HCT116 (cell line): ENCODE data around the gene ABCD1. TPM values are rescaled to one million over a fixed set of nuclear protein-coding genes. Genes with fewer than 3 reads are reported as not detected.

Experiments used
- ATAC-seq: fragments of 200-7000 bp; cut with Tn5 transposase; 2 replicates; pipeline ENCODE4 v1.9.1; 2020; ENCODE audit warnings: mild to moderate bottlenecking, moderate library complexity
- BruUV-seq: library from RNA; stranded (reverse); fragments of 400-500 nt; replicated peaks from 2 replicates; lab custom pipeline; 2021; lab: Mats Ljungman, UMichigan
- CTCF ChIA-PET: fragments of 300-600 bp; sonication (Branson Sonifier 250); formaldehyde crosslinking; loops from one replicate; lab custom pipeline; 2021; ENCODE audit warnings: antibody characterized with exemption; lab: Charles Lee
- POLR2A ChIA-PET: fragments of 300-600, 350-600 bp; sonication (Branson Sonifier 250); formaldehyde crosslinking; loops from one replicate; lab custom pipeline; 2021; ENCODE audit warnings: antibody characterized with exemption; lab: Charles Lee
- RAD21 ChIA-PET, 2 experiments: fragments of 300-600 bp; sonication (Branson Sonifier 250); formaldehyde crosslinking; loops; one replicate each; lab custom pipeline; 2023; ENCODE audit warnings: low total read pairs in 2 of 2; ENCODE audit not compliant: uncharacterized antibody in 2 of 2, unreplicated experiment in 2 of 2, low non-redundant PET in 1 of 2; lab: Charles Lee
- DNase-seq: peaks from one replicate; pipeline ENCODE4 v3.0.0-alpha.2; 2010; ENCODE audit warnings: low read depth, low spot score
- H2AFZ ChIP-seq: fragments of 200-600 bp; shearing (Covaris generic), sonication (generic); 2 replicates; pipeline ENCODE4 v1.6.1; 2017; ENCODE audit warnings: low read depth, mixed run types, mixed read lengths, antibody characterized with exemption, low read length; ENCODE audit not compliant: poor library complexity, severe bottlenecking
- H3K27ac ChIP-seq: 2 replicates; pipeline ENCODE4 v1.5.1; 2012; ENCODE audit warnings: low read depth, low read length
- H3K27me3 ChIP-seq: fragments of 200-600 bp; sonication (generic); 2 replicates; pipeline ENCODE4 v1.6.1; 2016; ENCODE audit warnings: mixed run types, low read length, mixed read lengths; ENCODE audit not compliant: insufficient read depth
- H3K36me3 ChIP-seq, 2 experiments: fragments of 200-500 bp in 1 of 2; fragments of 200-600 bp in 1 of 2; sonication (Bioruptor generic) in 1 of 2; sonication (generic) in 1 of 2; 2 replicates each; pipeline versions ENCODE4 v1.5.1 to v1.6.1; 2014 to 2016; ENCODE audit warnings: low read length in 2 of 2, inconsistent platforms in 1 of 2, mixed read lengths in 1 of 2, mixed run types in 1 of 2; ENCODE audit not compliant: insufficient read depth in 2 of 2, control insufficient read depth in 1 of 2
- H3K4me1 ChIP-seq, 2 experiments: fragments of 200-600 bp in 1 of 2; sonication (generic) in 1 of 2; 2 replicates each; pipeline versions ENCODE4 v1.5.1 to v1.6.1; 2012 to 2017; ENCODE audit warnings: low read length in 2 of 2, inconsistent platforms in 1 of 2, mild to moderate bottlenecking in 1 of 2, mixed read lengths in 1 of 2, mixed run types in 1 of 2, moderate library complexity in 1 of 2; ENCODE audit not compliant: insufficient read depth in 2 of 2, control insufficient read depth in 1 of 2
- H3K4me2 ChIP-seq: fragments of 200-600 bp; sonication (generic); 2 replicates; pipeline ENCODE4 v1.6.1; 2017; ENCODE audit warnings: mixed run types, low read length, mixed read lengths
- H3K4me3 ChIP-seq, 2 experiments: fragments of 200-600 bp in 1 of 2; sonication (generic) in 1 of 2; replicated peaks in 1 of 2; 2 replicates each; pipeline ENCODE4 v1.5.1; 2011 to 2016; ENCODE audit warnings: low read length in 2 of 2, control low read depth in 1 of 2, low read depth in 1 of 2, mild to moderate bottlenecking in 1 of 2, mixed read lengths in 1 of 2, mixed run types in 1 of 2
- H3K79me2 ChIP-seq: fragments of 200-600 bp; sonication (generic); 2 replicates; pipeline ENCODE4 v1.6.1; 2017; ENCODE audit warnings: mild to moderate bottlenecking, mixed run types, low read length, moderate library complexity, mixed read lengths; ENCODE audit not compliant: insufficient read depth
- H3K9ac ChIP-seq: fragments of 200-600 bp; sonication (generic); 2 replicates; pipeline ENCODE4 v1.6.1; 2016; ENCODE audit warnings: low read length, mixed read lengths
- H3K9me2 ChIP-seq: fragments of 200-600 bp; sonication (generic), shearing (Covaris generic); 2 replicates; pipeline ENCODE4 v1.6.1; 2017; ENCODE audit warnings: mixed run types, mild to moderate bottlenecking, moderate library complexity; ENCODE audit not compliant: insufficient read depth
- H3K9me3 ChIP-seq, 2 experiments: fragments of 200-500 bp in 1 of 2; fragments of 200-600 bp in 1 of 2; sonication (Bioruptor generic) in 1 of 2; sonication (generic) in 1 of 2; 2 replicates each; pipeline ENCODE4 v1.6.1; 2014 to 2017; ENCODE audit warnings: low read length in 2 of 2, mixed read lengths in 2 of 2, inconsistent platforms in 1 of 2, low read depth in 1 of 2, mild to moderate bottlenecking in 1 of 2, mixed run types in 1 of 2, moderate library complexity in 1 of 2; ENCODE audit not compliant: control insufficient read depth in 1 of 2, insufficient read depth in 1 of 2
- H4K20me1 ChIP-seq: fragments of 200-600 bp; sonication (generic), shearing (Covaris generic); 2 replicates; pipeline ENCODE4 v1.6.1; 2017; ENCODE audit warnings: mixed run types, mild to moderate bottlenecking, moderate library complexity; ENCODE audit not compliant: insufficient read depth
- CBX3 ChIP-seq: IDR thresholded peaks from 2 replicates; pipeline ENCODE4 v1.6.1; 2012; ENCODE audit warnings: low read depth
- CEBPB ChIP-seq: IDR thresholded peaks from 2 replicates; pipeline ENCODE4 v1.6.1; 2012; ENCODE audit warnings: low read depth
- CTCF ChIP-seq, 3 experiments: fragments of 200-600 bp in 1 of 3; sonication (generic) in 1 of 3; IDR thresholded peaks in 2 of 3; conservative IDR thresholded peaks in 1 of 3; 2 replicates each; pipeline ENCODE4 v1.5.1; 2012 to 2017; ENCODE audit warnings: low read depth in 2 of 3, low read length in 2 of 3, antibody characterized with exemption in 1 of 3, borderline replicate concordance in 1 of 3, control low read depth in 1 of 3, mild to moderate bottlenecking in 1 of 3, mixed read lengths in 1 of 3, mixed run types in 1 of 3, moderate library complexity in 1 of 3; ENCODE audit not compliant: insufficient read depth in 1 of 3
- EGR1 ChIP-seq: IDR thresholded peaks from 2 replicates; pipeline ENCODE4 v1.6.1; 2012; ENCODE audit warnings: low read depth
- ELF1 ChIP-seq: IDR thresholded peaks from 2 replicates; pipeline ENCODE4 v1.6.1; 2012; ENCODE audit warnings: low read depth, borderline replicate concordance
- EZH2phosphoT487 ChIP-seq: fragments of 200-600 bp; IDR thresholded peaks from 2 replicates; pipeline ENCODE4 v1.6.1; 2018; ENCODE audit warnings: antibody characterized with exemption, borderline replicate concordance
- JUND ChIP-seq: IDR thresholded peaks from 2 replicates; pipeline ENCODE4 v1.6.1; 2012
- POLR2A ChIP-seq: IDR thresholded peaks from 2 replicates; pipeline ENCODE4 v1.7.0; 2011; ENCODE audit warnings: borderline replicate concordance; ENCODE audit not compliant: insufficient read depth, insufficient read length; ENCODE audit errors: extremely low read depth
- POLR2AphosphoS5 ChIP-seq: IDR thresholded peaks from 2 replicates; pipeline ENCODE4 v1.6.1; 2011; ENCODE audit warnings: mild to moderate bottlenecking, low read depth, low read length, moderate library complexity
- SRF ChIP-seq: IDR thresholded peaks from 2 replicates; pipeline ENCODE4 v1.6.1; 2012; ENCODE audit warnings: low read depth
- TCF7L2 ChIP-seq: IDR thresholded peaks from 2 replicates; pipeline ENCODE4 v1.7.0; 2011; ENCODE audit warnings: borderline replicate concordance, inconsistent platforms; ENCODE audit not compliant: insufficient read depth, insufficient read length; ENCODE audit errors: extremely low read depth
- YY1 ChIP-seq: IDR thresholded peaks from 2 replicates; pipeline ENCODE4 v1.6.1; 2011; ENCODE audit warnings: low read length, low read depth, moderate library complexity, mild to moderate bottlenecking; ENCODE audit not compliant: insufficient replicate concordance; ENCODE audit errors: extremely low read depth
- ZBTB33 ChIP-seq: IDR thresholded peaks from 2 replicates; pipeline ENCODE4 v1.6.1; 2011; ENCODE audit warnings: mild to moderate bottlenecking, low read length, moderate library complexity; ENCODE audit not compliant: insufficient replicate concordance; ENCODE audit errors: extremely low read depth
- ZFX ChIP-seq: fragments of 450-650 bp; IDR thresholded peaks from 2 replicates; pipeline ENCODE4 v1.6.1; 2017
- ZNF274 ChIP-seq: fragments of 200-500 bp; sonication (Bioruptor generic); IDR thresholded peaks from 2 replicates; pipeline ENCODE4 v1.6.1; 2014; ENCODE audit warnings: mild to moderate bottlenecking, low read depth, low read length, inconsistent platforms
- intact Hi-C: fragments of 100-400 bp; cut with micrococcal nuclease; formaldehyde crosslinking; loops from 2 replicates; pipeline ENCODE4 v1.10.0; 2022
- total RNA-seq: library from RNA; stranded (reverse); gene quantifications from one replicate; pipeline ENCODE4 v1.2.1, GENCODE V29; 2021; ENCODE audit not compliant: unreplicated experiment
- TF ChIP-seq, protein P1 (sequence below): IDR thresholded peaks from 2 replicates; pipeline ENCODE4 v1.6.1; 2012

ABCD1 gene
- total RNA-seq, 1 experiment from 2014 or later = 7.1 TPM

DNA sequence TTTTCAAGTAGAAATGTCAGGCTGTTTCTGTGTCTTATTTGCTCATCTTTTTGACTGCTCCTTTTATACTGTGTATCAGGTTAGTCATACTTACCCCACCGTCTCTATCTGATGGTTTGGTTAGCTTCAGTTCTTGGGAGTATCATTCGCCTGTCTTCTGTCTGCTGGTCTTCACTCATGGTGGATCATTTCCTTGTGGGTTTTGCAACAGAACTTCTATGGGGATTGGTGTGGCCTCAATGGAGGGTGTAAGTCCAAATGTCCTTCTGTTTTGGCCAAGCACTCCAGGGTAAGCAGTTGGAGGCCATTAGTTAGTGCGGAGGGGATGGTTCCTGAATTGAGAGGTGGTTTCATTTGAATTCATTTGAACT is 7.2 kb downstream of the ABCD1 start:
- POLR2A ChIA-PET = no interaction called here
- Histone ChIP-seq H2AFZ (no peak overlapping the region), H3K9me2 (no peaks in the 10 kb centered on the region), H3K4me3 (no peak overlapping the region), H3K36me3 (no peaks in the 10 kb centered on the region), H3K27me3 (no peaks in the 10 kb centered on the region), H3K4me1 (peaks cover 14 to 22% of the 10 kb centered on the region in 2 experiments), H3K79me2 (no peaks in the 10 kb centered on the region), H3K4me2 (no peak overlapping the region), H3K27ac (no peak overlapping the region), H3K9me3 (no peaks in the 10 kb centered on the region), H4K20me1 (no peaks in the 10 kb centered on the region), H3K9ac (no peak overlapping the region)
- TF ChIP-seq, protein P1, sequence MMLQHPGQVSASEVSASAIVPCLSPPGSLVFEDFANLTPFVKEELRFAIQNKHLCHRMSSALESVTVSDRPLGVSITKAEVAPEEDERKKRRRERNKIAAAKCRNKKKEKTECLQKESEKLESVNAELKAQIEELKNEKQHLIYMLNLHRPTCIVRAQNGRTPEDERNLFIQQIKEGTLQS = no peak
- no peak for TF ChIP-seq CEBPB
- CTCF ChIA-PET = no interaction called here
- RAD21 ChIA-PET = no interaction called here
- no TSS peak for BruUV-seq
- intact Hi-C loops = no loop called here
- DNase-seq (no peak), ATAC-seq (no peak)

GRCh38 chrX:153732401-153732800 is 7.7 kb downstream of the ABCD1 start:
- H3K27ac ChIP-seq = no peak overlapping the region
- H3K9me2 ChIP-seq = no peaks in the 10 kb centered on the region
- H2AFZ ChIP-seq = no peak overlapping the region
- BruUV-seq = no TSS peak
- ChIA-PET CTCF (no interaction called here), POLR2A (no interaction called here), RAD21 (no interaction called here)
- H3K4me2 ChIP-seq = peak overlapping the region; percentile 27; the same call in 1 of the 2 replicates
- intact Hi-C loops = no loop called here
- H3K27me3 ChIP-seq = no peaks in the 10 kb centered on the region
- H3K9ac ChIP-seq = no peak overlapping the region
- H3K4me3 ChIP-seq = no peak overlapping the region
- ATAC-seq (no peak), DNase-seq (no peak)
- no peaks in the 10 kb centered on the region for H3K36me3 ChIP-seq
- H4K20me1 ChIP-seq = no peaks in the 10 kb centered on the region
- peaks cover 8 to 16% of the 10 kb centered on the region in 2 experiments for H3K4me1 ChIP-seq
- H3K79me2 ChIP-seq = no peaks in the 10 kb centered on the region
- no peaks in the 10 kb centered on the region for H3K9me3 ChIP-seq
- TF ChIP-seq EGR1 = no peak
- no peak for TF ChIP-seq TCF7L2
- TF ChIP-seq ZNF274 = no peak
- TF ChIP-seq ZBTB33 = no peak
- TF ChIP-seq POLR2A = no peak
- TF ChIP-seq SRF = no peak
- TF ChIP-seq CTCF (IDR thresholded peaks at IDR 0.05 in 2 of 3, conservative IDR thresholded peaks at IDR 0.05 in 1 of 3; ENCODE audit: borderline replicate concordance in 1 of 3, insufficient read depth in 1 of 3, low read depth in 2 of 3, low read length in 2 of 3) = no peak
- TF ChIP-seq CBX3 = no peak
- TF ChIP-seq ZFX = no peak
- no peak for TF ChIP-seq EZH2phosphoT487
- TF ChIP-seq YY1 = no peak
- TF ChIP-seq POLR2AphosphoS5 = no peak
- no peak for TF ChIP-seq ELF1
- no peak for TF ChIP-seq JUND
